Cerebellar cortex (tissue), 1 donor: Measurements from ENCODE around the gene DKKL1.
A peak's percentile ranks its signal among the peaks of the same experiment; 100 is the strongest.

Source experiments
- DNase-seq: peaks from one replicate; pipeline ENCODE4 v3.0.0-alpha.2; 2015; ENCODE audit warnings: low spot score

Gene DKKL1

DNA sequence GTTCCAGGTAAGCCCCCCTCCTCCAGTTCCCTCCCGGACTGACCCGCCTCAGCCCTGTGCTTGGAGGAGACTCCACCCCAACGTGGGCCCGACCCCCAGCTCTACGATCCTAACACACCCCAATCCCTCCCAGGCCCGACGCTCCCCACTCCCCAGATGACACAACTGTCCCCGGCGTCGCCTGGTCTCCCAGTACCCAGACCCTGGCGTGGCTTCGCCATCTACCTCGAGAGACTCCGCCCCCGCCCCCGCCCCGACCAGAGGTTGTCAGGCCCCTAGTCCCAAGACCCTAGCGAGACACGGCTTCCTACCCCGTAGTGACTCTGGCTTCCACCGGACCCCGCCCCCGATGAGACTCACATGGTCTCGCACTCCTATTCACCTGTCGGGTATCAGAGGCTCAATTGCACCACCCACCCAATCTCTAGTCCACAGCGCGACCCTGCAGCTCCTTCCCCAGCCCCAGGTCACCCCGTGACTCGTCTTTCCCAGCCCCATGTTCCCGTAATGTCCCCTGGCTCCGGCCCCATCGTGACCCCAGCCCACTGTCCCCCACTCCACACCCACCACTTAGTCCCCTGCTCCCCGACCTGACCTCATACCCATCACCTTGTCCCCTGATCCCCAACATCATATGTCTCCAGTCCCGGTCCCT lies 25.5 kb upstream of the DKKL1 start:
- no peak for DNase-seq

DNA sequence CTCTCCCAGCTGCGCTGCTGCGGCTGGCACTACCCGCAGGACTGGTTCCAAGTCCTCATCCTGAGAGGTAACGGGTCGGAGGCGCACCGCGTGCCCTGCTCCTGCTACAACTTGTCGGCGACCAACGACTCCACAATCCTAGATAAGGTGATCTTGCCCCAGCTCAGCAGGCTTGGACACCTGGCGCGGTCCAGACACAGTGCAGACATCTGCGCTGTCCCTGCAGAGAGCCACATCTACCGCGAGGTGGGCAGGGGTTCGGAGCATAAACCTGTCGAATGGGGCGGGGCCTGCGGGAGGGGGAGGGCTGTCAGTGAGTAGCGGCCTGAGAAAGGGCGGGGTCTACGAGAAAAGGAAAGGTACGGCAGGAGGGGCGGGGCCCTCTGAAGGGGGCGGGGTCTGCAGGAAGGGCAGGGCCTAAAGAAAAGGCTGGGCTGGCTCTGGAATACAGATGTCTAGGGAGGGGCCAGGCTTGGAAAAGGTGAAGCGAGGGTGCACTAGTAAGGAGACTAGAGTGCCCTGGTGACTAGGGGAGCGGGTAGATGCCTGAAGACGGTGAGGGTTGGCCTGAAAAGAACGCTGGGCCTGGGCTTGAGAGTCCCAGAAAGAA lies 24.9 kb upstream of the DKKL1 start:
- no peak for DNase-seq

- DNase-seq = peak; percentile 39
Observed at GRCh38 chr19:49339301-49340068, 24.2 kb upstream of the DKKL1 start.

- no peak for DNase-seq
Observed at GRCh38 chr19:49340069-49340864, 23.4 kb upstream of the DKKL1 start.

GRCh38 chr19:49340865-49341718 lies 22.6 kb upstream of the DKKL1 start:
- no peak for DNase-seq

DNA sequence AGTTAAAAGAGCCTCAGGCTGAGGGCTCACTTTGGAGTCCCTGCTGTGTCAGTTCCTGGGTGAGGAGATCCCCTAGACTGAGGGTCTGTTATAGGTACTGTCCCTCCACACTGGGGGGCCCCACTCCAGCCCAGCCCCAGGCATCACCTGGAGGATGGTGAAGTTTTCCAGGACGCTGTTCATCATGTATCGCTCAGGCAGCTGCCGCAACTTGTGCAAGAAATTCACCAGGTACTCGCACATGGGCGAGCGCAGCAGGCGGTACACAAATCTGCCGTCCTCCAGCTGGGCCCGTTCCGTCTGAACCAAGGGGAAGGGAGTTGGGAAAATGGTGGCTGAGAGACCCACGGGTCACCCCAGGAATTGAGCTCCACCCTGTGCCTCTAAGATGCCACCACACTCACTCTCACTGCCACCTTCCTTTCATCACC lies 21.4 kb upstream of the DKKL1 start:
- DNase-seq = no peak

GRCh38 chr19:49343123-49343522 lies 20.6 kb upstream of the DKKL1 start:
- no peak for DNase-seq

- no peak for DNase-seq
Observed at GRCh38 chr19:49344505-49345423, 18.9 kb upstream of the DKKL1 start.

- no peak for DNase-seq
Observed at GRCh38 chr19:49347191-49347590, 16.5 kb upstream of the DKKL1 start.

DNA sequence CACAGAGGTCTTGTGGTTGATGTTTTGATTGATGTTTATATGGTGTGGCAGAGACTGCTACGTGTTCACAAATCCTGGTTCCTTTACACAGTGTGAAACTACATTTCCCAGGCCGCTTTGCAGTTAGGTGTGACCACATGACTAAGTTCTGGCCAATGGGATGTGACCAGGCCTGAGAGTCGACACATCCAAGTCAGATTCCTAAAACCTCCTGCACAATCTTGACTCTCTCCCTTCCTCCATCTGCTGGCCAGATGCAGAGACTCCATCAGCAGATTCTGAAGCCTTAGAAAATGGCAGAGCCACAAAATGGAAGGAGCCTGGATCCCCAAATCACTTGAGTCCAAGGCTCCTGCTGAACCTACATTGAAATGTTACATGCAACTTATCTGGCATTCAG lies 15.8 kb upstream of the DKKL1 start:
- DNase-seq = peak; percentile 73

DNA sequence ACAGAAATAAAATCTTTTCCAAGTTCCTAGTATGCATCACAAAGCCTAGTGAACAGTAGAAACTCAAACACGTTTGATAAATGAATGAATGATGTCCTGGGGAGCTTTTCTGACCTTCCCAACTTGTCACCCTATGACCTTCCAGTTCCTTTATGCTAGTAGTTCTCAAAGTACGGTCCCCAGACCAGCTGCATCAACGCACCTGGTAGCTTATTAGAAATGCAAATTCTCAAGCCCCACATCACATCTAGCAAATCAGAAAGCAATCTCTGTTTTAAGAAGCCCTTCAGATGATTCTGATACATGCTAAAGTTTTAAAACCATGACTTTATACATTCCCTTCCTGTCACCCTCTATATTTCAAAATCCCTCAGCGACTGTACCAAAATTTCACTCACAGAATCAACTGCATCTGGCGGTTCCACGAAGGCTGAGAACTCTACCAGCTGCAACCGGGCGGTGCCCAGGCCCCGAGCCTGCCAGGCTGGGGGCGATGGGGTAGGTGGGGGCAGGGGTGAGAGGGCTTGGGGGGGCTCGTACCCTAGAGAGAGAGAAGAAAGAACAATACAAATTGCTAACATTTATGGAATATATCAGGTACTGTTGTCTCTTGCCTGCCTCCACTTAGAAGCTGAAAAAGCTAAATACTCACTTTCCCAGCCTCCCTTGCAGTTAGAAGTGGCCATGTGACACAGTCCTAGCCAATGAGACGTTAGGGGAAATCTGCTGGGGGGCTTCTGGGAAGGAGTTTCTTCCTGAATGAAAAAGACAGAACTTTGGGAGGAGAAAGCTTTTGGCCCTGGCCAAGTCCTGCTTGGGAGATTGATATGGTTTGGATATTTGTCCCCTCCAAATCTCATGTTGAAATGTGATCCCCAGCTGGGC lies 15.1 kb upstream of the DKKL1 start:
- no peak for DNase-seq

DNA sequence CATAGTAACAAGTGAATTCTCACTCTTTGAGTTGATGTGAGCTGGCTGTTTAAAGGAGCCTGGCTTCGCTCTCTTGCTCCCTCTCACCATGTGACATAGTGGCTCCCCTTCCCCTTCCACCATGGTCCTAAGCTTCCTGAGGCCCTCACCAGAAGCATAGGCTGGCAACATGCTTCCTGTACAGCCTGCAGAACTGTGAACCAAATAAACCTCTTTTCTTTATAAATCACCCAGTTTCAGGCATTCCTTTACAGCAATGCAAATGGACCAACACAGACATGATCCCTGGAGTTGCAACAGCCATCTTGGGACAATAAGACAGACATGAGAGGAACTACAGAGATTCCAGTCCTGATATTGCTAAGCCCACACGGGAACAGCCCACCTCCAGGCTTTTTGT lies 14.1 kb upstream of the DKKL1 start:
- DNase-seq = no peak

- DNase-seq = no peak
Observed at GRCh38 chr19:49355909-49356353, 7.7 kb upstream of the DKKL1 start.

DNA sequence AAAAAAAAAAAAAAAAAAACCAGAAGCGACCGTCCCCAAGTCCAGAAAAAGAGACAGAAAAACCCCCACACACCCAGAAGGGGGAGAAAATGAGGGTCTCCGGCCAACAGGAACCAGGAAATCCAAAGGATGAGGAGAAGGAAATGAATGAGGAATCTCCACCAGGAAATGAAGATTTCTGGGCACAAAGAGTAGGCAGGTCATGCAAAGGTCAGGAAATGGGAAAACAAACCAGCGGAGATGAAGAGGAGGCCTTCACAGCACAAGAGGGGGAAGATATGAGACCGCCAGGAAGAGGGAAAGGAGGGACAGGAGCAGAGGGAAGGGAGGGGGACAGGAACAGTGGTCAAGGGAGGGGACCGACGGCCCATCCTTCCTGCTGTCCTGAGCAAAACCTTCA lies 7.3 kb upstream of the DKKL1 start:
- no peak for DNase-seq

GRCh38 chr19:49357186-49357585 lies 6.5 kb upstream of the DKKL1 start:
- no peak for DNase-seq

GRCh38 chr19:49359851-49360820 lies 3.5 kb upstream of the DKKL1 start:
- DNase-seq = no peak

GRCh38 chr19:49361438-49362047 lies 2.1 kb upstream of the DKKL1 start:
- DNase-seq = peak; percentile 53
